WTC11 (cell line): ENCODE measurements around the gene STK33. TPM values are rescaled to one million over a fixed set of nuclear protein-coding genes. Genes with fewer than 3 reads are reported as not detected.

Experiments used
- ATAC-seq: fragments of 200-7000 bp; cut with Tn5 transposase; 2 replicates; pipeline ENCODE4 v1.10.0; 2021; ENCODE audit warnings: mild to moderate bottlenecking, moderate library complexity
- CTCF ChIA-PET: fragments of 300-600 bp; sonication (Branson Sonifier 250); formaldehyde crosslinking; loops from one replicate; lab custom pipeline; 2021; ENCODE audit warnings: antibody characterized with exemption; lab: Charles Lee
- POLR2A ChIA-PET: fragments of 350-600 bp; sonication (Branson Sonifier 250); formaldehyde crosslinking; loops from one replicate; lab custom pipeline; 2021; ENCODE audit warnings: antibody characterized with exemption; lab: Charles Lee
- DNase-seq: peaks from one replicate; pipeline ENCODE4 v3.0.0; 2021; ENCODE audit warnings: low spot score
- H3K27ac Mint-ChIP-seq: 2 replicates; pipeline ENCODE4 v1.8.0; 2021; ENCODE audit warnings: mixed read lengths
- H3K27me3 Mint-ChIP-seq: 2 replicates; pipeline ENCODE4 v1.8.0; 2021; ENCODE audit warnings: low read depth, mild to moderate bottlenecking, moderate library complexity, mixed read lengths
- H3K36me3 Mint-ChIP-seq: 2 replicates; pipeline ENCODE4 v1.8.0; 2021; ENCODE audit warnings: mixed read lengths
- H3K4me1 Mint-ChIP-seq: 2 replicates; pipeline ENCODE4 v1.8.0; 2022; ENCODE audit warnings: mixed read lengths
- H3K4me3 Mint-ChIP-seq: 2 replicates; pipeline ENCODE4 v1.8.0; 2021; ENCODE audit warnings: mild to moderate bottlenecking, moderate library complexity, mixed read lengths
- H3K9me3 Mint-ChIP-seq: 2 replicates; pipeline ENCODE4 v1.8.0; 2021; ENCODE audit warnings: mixed read lengths
- ARID4B ChIP-seq: sonication (generic); formaldehyde crosslinking; IDR thresholded peaks from 2 replicates; pipeline ENCODE4 v1.8.0; 2023; ENCODE audit warnings: missing genetic modification reagents, mild to moderate bottlenecking, borderline replicate concordance
- CREM ChIP-seq: sonication (generic); formaldehyde crosslinking; IDR thresholded peaks from 2 replicates; pipeline ENCODE4 v1.8.1; 2022; ENCODE audit warnings: mild to moderate bottlenecking, missing genetic modification reagents, moderate library complexity
- FOXP4 ChIP-seq: sonication (generic); formaldehyde crosslinking; IDR thresholded peaks from 2 replicates; pipeline ENCODE4 v1.8.0; 2022; ENCODE audit warnings: mild to moderate bottlenecking, missing genetic modification reagents
- GABPB1 ChIP-seq: sonication (generic); formaldehyde crosslinking; IDR thresholded peaks from 2 replicates; pipeline ENCODE4 v1.8.1; 2023; ENCODE audit warnings: mild to moderate bottlenecking, missing genetic modification reagents
- GRHL2 ChIP-seq: fragments of 250-450 bp; sonication (Bioruptor Pico); IDR thresholded peaks from 2 replicates; pipeline ENCODE4 v1.8.0; 2022; ENCODE audit warnings: mild to moderate bottlenecking, moderate library complexity; ENCODE audit not compliant: insufficient replicate concordance, severe bottlenecking
- HMGA2 ChIP-seq: fragments of 250-450 bp; sonication (Bioruptor Pico); IDR thresholded peaks from 2 replicates; pipeline ENCODE4 v1.4.0; 2021; ENCODE audit warnings: mild to moderate bottlenecking, moderate library complexity
- IRF2 ChIP-seq: sonication (generic); formaldehyde crosslinking; IDR thresholded peaks from 2 replicates; pipeline ENCODE4 v1.8.0; 2022; ENCODE audit warnings: low read depth, missing genetic modification reagents, borderline replicate concordance
- NR3C1 ChIP-seq: sonication (generic); formaldehyde crosslinking; conservative IDR thresholded peaks from 2 replicates; pipeline ENCODE4 v1.8.1; 2023; ENCODE audit warnings: low read depth, mild to moderate bottlenecking, missing genetic modification reagents
- RELA ChIP-seq: sonication (generic); formaldehyde crosslinking; IDR thresholded peaks from 2 replicates; pipeline ENCODE4 v1.8.1; 2022; ENCODE audit warnings: missing genetic modification reagents, mild to moderate bottlenecking, borderline replicate concordance
- RORB ChIP-seq: fragments of 250-450 bp; sonication (Bioruptor Pico); IDR thresholded peaks from 2 replicates; pipeline ENCODE4 v1.9.0; 2021; ENCODE audit warnings: mild to moderate bottlenecking
- TEAD1 ChIP-seq: sonication (generic); formaldehyde crosslinking; IDR thresholded peaks from 2 replicates; pipeline ENCODE4 v1.8.0; 2022; ENCODE audit warnings: mild to moderate bottlenecking, missing genetic modification reagents
- USF1 ChIP-seq: sonication (generic); formaldehyde crosslinking; IDR thresholded peaks from 2 replicates; pipeline ENCODE4 v1.8.0; 2022; ENCODE audit warnings: mild to moderate bottlenecking, missing genetic modification reagents
- ZNF138 ChIP-seq: sonication (generic); formaldehyde crosslinking; conservative IDR thresholded peaks from 2 replicates; pipeline ENCODE4 v1.8.1; 2022; ENCODE audit warnings: mild to moderate bottlenecking, moderate library complexity, missing genetic modification reagents
- ZNF671 ChIP-seq: fragments of 250-450 bp; sonication (Bioruptor Pico); IDR thresholded peaks from 2 replicates; pipeline ENCODE4 v1.8.0; 2021; ENCODE audit warnings: mild to moderate bottlenecking
- total RNA-seq: library from RNA; stranded (reverse); gene quantifications from 3 replicates; pipeline ENCODE4 v1.2.3, GENCODE V29; 2021
- TF ChIP-seq, protein P1 (sequence below): sonication (generic); formaldehyde crosslinking; IDR thresholded peaks from 2 replicates; pipeline ENCODE4 v1.8.1; 2023; ENCODE audit warnings: mild to moderate bottlenecking, missing genetic modification reagents, moderate library complexity
- TF ChIP-seq, protein P2 (sequence below): fragments of 250-450 bp; sonication (Bioruptor Pico); IDR thresholded peaks from 2 replicates; pipeline ENCODE4 v1.9.0; 2021; ENCODE audit warnings: mild to moderate bottlenecking
- TF ChIP-seq, protein P3 (sequence below): sonication (generic); formaldehyde crosslinking; IDR thresholded peaks from 2 replicates; pipeline ENCODE4 v1.8.1; 2022; ENCODE audit warnings: low read depth, mild to moderate bottlenecking, moderate library complexity, missing genetic modification reagents, borderline replicate concordance

STK33 gene
- total RNA-seq, 1 experiment from 2014 or later, result 13.3 TPM

GRCh38 chr11:8586184-8586583 is 7.8 kb downstream of the STK33 start (continued):
- no peak for TF ChIP-seq FOXP4 (CRISPR knock-in tag)
- TF ChIP-seq GABPB1 (CRISPR knock-in tag), result no peak
- TF ChIP-seq GRHL2, result no peak
- no peak for TF ChIP-seq RELA (CRISPR knock-in tag)
- no peak for TF ChIP-seq NR3C1
- TF ChIP-seq, protein P1, sequence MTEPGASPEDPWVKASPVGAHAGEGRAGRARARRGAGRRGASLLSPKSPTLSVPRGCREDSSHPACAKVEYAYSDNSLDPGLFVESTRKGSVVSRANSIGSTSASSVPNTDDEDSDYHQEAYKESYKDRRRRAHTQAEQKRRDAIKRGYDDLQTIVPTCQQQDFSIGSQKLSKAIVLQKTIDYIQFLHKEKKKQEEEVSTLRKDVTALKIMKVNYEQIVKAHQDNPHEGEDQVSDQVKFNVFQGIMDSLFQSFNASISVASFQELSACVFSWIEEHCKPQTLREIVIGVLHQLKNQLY (CRISPR knock-in tag), result no peak
- no peak for TF ChIP-seq HMGA2 (CRISPR knock-in tag)
- TF ChIP-seq ZNF138 (CRISPR knock-in tag), result no peak
- TF ChIP-seq IRF2 (CRISPR knock-in tag), result no peak

- TF ChIP-seq, protein P2, sequence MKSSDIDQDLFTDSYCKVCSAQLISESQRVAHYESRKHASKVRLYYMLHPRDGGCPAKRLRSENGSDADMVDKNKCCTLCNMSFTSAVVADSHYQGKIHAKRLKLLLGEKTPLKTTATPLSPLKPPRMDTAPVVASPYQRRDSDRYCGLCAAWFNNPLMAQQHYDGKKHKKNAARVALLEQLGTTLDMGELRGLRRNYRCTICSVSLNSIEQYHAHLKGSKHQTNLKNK (CRISPR knock-in tag), result no peak
- TF ChIP-seq ARID4B (CRISPR knock-in tag), result no peak
- TF ChIP-seq CREM (CRISPR knock-in tag), result no peak
- TF ChIP-seq, protein P3, sequence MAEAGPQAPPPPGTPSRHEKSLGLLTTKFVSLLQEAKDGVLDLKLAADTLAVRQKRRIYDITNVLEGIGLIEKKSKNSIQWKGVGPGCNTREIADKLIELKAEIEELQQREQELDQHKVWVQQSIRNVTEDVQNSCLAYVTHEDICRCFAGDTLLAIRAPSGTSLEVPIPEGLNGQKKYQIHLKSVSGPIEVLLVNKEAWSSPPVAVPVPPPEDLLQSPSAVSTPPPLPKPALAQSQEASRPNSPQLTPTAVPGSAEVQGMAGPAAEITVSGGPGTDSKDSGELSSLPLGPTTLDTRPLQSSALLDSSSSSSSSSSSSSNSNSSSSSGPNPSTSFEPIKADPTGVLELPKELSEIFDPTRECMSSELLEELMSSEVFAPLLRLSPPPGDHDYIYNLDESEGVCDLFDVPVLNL (CRISPR knock-in tag), result no peak
- no peak for TF ChIP-seq RORB (CRISPR knock-in tag)
- TF ChIP-seq USF1 (CRISPR knock-in tag), result no peak
- no peak for TF ChIP-seq ZNF671 (CRISPR knock-in tag)
- no peak for TF ChIP-seq TEAD1
- ChIA-PET CTCF (interaction anchor here (0.7 to 1.5 kb wide), 6 partner anchors 17 to 394 kb away, joined by 3 to 5 read pairs (median 4); partner anchors contain the start of gene LMO1), POLR2A (interaction anchor here (0.7 kb wide), 1 partner anchor 10 kb away, joined by 3 read pairs; no protein-coding TSS in a partner anchor)
- peaks cover 8% of the 10 kb centered on the region for H3K4me1 Mint-ChIP-seq
- no peak overlapping the region for H3K4me3 Mint-ChIP-seq
- H3K27me3 Mint-ChIP-seq, result no peaks in the 10 kb centered on the region
- peaks cover 9% of the 10 kb centered on the region for H3K36me3 Mint-ChIP-seq
- H3K27ac Mint-ChIP-seq, result no peak overlapping the region
- ATAC-seq, result peak; percentile 91
- no peak for DNase-seq
- H3K9me3 Mint-ChIP-seq, result peaks cover 31% of the 10 kb centered on the region
Observed at GRCh38 chr11:8584511-8584910, 9.5 kb downstream of the STK33 start.
